K562 (cell line): ENCODE measurements around the gene IFFO2. TPM values are rescaled to one million over a fixed set of nuclear protein-coding genes. Genes with fewer than 3 reads are reported as not detected.

Experiments
- CHD4 ChIP-seq: fragments of 200-600 bp; sonication (generic); IDR thresholded peaks from 3 replicates; pipeline ENCODE4 v1.6.1; 2012; ENCODE audit warnings: low read depth, mild to moderate bottlenecking, mixed read lengths, low read length, inconsistent platforms; ENCODE audit not compliant: insufficient read depth, insufficient replicate concordance, poor library complexity, severe bottlenecking
- CTCFL ChIP-seq: IDR thresholded peaks from 2 replicates; pipeline ENCODE4 v1.6.1; 2011; ENCODE audit warnings: borderline replicate concordance, low read depth, mild to moderate bottlenecking, moderate library complexity, low read length; ENCODE audit not compliant: insufficient read depth, poor library complexity, severe bottlenecking
- E4F1 ChIP-seq: fragments of 250-450 bp; sonication (Bioruptor Pico); IDR thresholded peaks from 2 replicates; pipeline ENCODE4 v1.5.0; 2021; ENCODE audit warnings: mild to moderate bottlenecking, borderline replicate concordance
- NFATC3 ChIP-seq: fragments of 450-650 bp; IDR thresholded peaks from 2 replicates; pipeline ENCODE4 v1.6.1; 2017; ENCODE audit warnings: mild to moderate bottlenecking
- NR2C2 ChIP-seq, 2 experiments: fragments of 200-800 bp in 1 of 2; sonication (Bioruptor generic) in 1 of 2; sonication (generic) in 1 of 2; formaldehyde crosslinking in 1 of 2; IDR thresholded peaks; 2 replicates each; pipeline versions ENCODE4 v1.6.1 to v1.8.0; 2016 to 2022; ENCODE audit warnings: mild to moderate bottlenecking in 1 of 2, missing compliant biosample characterization in 1 of 2, missing genetic modification characterization in 1 of 2, missing genetic modification reagents in 1 of 2
- PHTF2 ChIP-seq: fragments of 250-450 bp; sonication (Bioruptor Pico); IDR thresholded peaks from 2 replicates; pipeline ENCODE4 v1.5.0; 2021; ENCODE audit warnings: mild to moderate bottlenecking
- PKNOX1 ChIP-seq: fragments of 450-650 bp; IDR thresholded peaks from 2 replicates; pipeline ENCODE4 v1.6.1; 2016
- PYGO2 ChIP-seq: fragments of 450-650 bp; IDR thresholded peaks from 2 replicates; pipeline ENCODE4 v1.6.1; 2016; ENCODE audit warnings: mild to moderate bottlenecking, missing genetic modification characterization, moderate library complexity, missing compliant biosample characterization
- RAD21 ChIP-seq, 2 experiments: fragments of 250-450 bp in 1 of 2; fragments of 450-650 bp in 1 of 2; sonication (Bioruptor Pico) in 1 of 2; formaldehyde crosslinking in 1 of 2; IDR thresholded peaks in 1 of 2; conservative IDR thresholded peaks in 1 of 2; 2 replicates each; pipeline versions ENCODE4 v1.4.0 to v1.8.0; 2020 to 2022; ENCODE audit warnings: mild to moderate bottlenecking in 2 of 2, moderate library complexity in 1 of 2
- SAP30 ChIP-seq: fragments of 200-600 bp; sonication (generic); IDR thresholded peaks from 2 replicates; pipeline ENCODE4 v1.6.1; 2012; ENCODE audit warnings: borderline replicate concordance, low read depth, mild to moderate bottlenecking, moderate library complexity, low read length, control low read depth, inconsistent platforms; ENCODE audit not compliant: insufficient read depth, poor library complexity, severe bottlenecking
- ZBTB2 ChIP-seq: fragments of 450-650 bp; IDR thresholded peaks from 2 replicates; pipeline ENCODE4 v1.6.1; 2016; ENCODE audit warnings: antibody characterized with exemption
- ZNF280B ChIP-seq: fragments of 250-450 bp; sonication (Bioruptor Pico); IDR thresholded peaks from 2 replicates; pipeline ENCODE4 v1.5.1; 2021; ENCODE audit warnings: mild to moderate bottlenecking
- ZNF644 ChIP-seq: fragments of 200-800 bp; sonication (Bioruptor generic); IDR thresholded peaks from 2 replicates; pipeline ENCODE4 v1.6.1; 2016; ENCODE audit warnings: low read depth, missing genetic modification characterization, missing compliant biosample characterization
- ZNF717 ChIP-seq: fragments of 250-450 bp; sonication (Bioruptor Pico); IDR thresholded peaks from 2 replicates; pipeline ENCODE4 v1.5.0; 2021
- polyA plus RNA-seq, 8 experiments: library from polyadenylated mRNA; depleted of rRNA in 4 of 8; stranded (reverse) in 5 of 8; unstranded in 3 of 8; fragments of >200 nt; fragmentation: Nextera tagmentation in 2 of 8; fragmentation: Illumina TruSeq in 1 of 8; extraction: Ambion mirVana in 2 of 8; extraction: Trizol in 1 of 8; gene quantifications; 2 replicates each; pipeline versions ENCODE4 v1.2.1 to v1.2.3, GENCODE V29; 2011 to 2014; ENCODE audit warnings: inconsistent platforms in 1 of 8, missing spikeins in 1 of 8
- total RNA-seq, 7 experiments: library from RNA; depleted of rRNA in 6 of 7; stranded (reverse); fragments of >200 nt in 6 of 7; fragmentation: Illumina TruSeq in 2 of 7; extraction: Trizol in 2 of 7; gene quantifications; 2 replicates each; pipeline versions ENCODE4 v1.2.1 to v1.2.3, GENCODE V29; 2011 to 2021; ENCODE audit warnings: low replicate concordance in 1 of 7
- TF ChIP-seq, protein P1 (sequence below): fragments of 250-450 bp; sonication (Bioruptor Pico); IDR thresholded peaks from 2 replicates; pipeline ENCODE4 v1.8.0; 2022; ENCODE audit warnings: moderate library complexity, mild to moderate bottlenecking, inconsistent platforms

Gene IFFO2
- total and polyA plus RNA-seq, 9 of the 15 experiments (the other 6 are each of a cell fraction or from before 2014, with no cell fraction given): 0.15 to 1.0 (median 0.44) TPM; not detected in 2

GRCh38 chr1:18902523-18903290 lies 53.8 kb downstream of the IFFO2 start, which contains the start of gene ALDH4A1 (continued):
- TF ChIP-seq CTCFL (peak; percentile 51), PHTF2 (CRISPR knock-in tag) (no peak), ZBTB2 (0 out of 2 replicates have a peak, but pooled peaks have one; percentile 20), PYGO2 (tag) (no peak), NR2C2 (CRISPR knock-in tag; IDR thresholded peaks at IDR 0.05) (no peak), NR2C2 (tag; IDR thresholded peaks at IDR 0.05) (peak; percentile 87), PKNOX1 (peak; percentile 93), NFATC3 (no peak), ZNF280B (CRISPR knock-in tag) (no peak), ZNF717 (CRISPR knock-in tag) (no peak), SAP30 (peak; percentile 85), E4F1 (CRISPR knock-in tag) (no peak), RAD21 (CRISPR knock-in tag; conservative IDR thresholded peaks at IDR 0.05 in 1 of 2, IDR thresholded peaks at IDR 0.05 in 1 of 2) (no peak), CHD4 (no peak), ZNF644 (tag) (no peak; the same call in 1 of the 2 replicates)
- TF ChIP-seq, protein P1, sequence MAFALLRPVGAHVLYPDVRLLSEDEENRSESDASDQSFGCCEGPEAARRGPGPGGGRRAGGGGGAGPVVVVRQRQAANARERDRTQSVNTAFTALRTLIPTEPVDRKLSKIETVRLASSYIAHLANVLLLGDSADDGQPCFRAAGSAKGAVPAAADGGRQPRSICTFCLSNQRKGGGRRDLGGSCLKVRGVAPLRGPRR (CRISPR knock-in tag): no peak
